Activated T-helper 1 cell treated with anti-CD3 and anti-CD28 coated beads, Interleukin-12 subunit alpha, Interleukin-12 subunit beta, Interleukin-2, Interleukin-4 antibody, amounts not matched to agents 30 ng/mL and 10 ng/mL and 1 ng/mL, durations not matched to agents 14 hours and 24 hours and 36 hours (primary cell): Measurements from ENCODE around the gene SLC22A2. TPM values are rescaled to one million over a fixed set of nuclear protein-coding genes. Genes with fewer than 3 reads are reported as not detected.

Experiments
- DNase-seq: peaks from one replicate; pipeline ENCODE4 v3.0.0; 2021; ENCODE audit warnings: low spot score
- H3K27ac Mint-ChIP-seq: one replicate; pipeline ENCODE4 v1.8.0; 2021; ENCODE audit warnings: mild to moderate bottlenecking, mixed read lengths
- H3K27me3 Mint-ChIP-seq: one replicate; pipeline ENCODE4 v1.8.0; 2022; ENCODE audit warnings: mild to moderate bottlenecking, moderate library complexity, mixed read lengths; ENCODE audit not compliant: insufficient read depth
- H3K36me3 Mint-ChIP-seq: one replicate; pipeline ENCODE4 v1.8.0; 2021; ENCODE audit warnings: low read depth, mixed read lengths
- H3K4me1 Mint-ChIP-seq: one replicate; pipeline ENCODE4 v1.8.0; 2021; ENCODE audit warnings: low read depth, mixed read lengths
- H3K4me3 Mint-ChIP-seq: one replicate; pipeline ENCODE4 v1.8.0; 2021; ENCODE audit warnings: mild to moderate bottlenecking, moderate library complexity, mixed read lengths
- H3K9me3 Mint-ChIP-seq: one replicate; pipeline ENCODE4 v1.8.0; 2021; ENCODE audit warnings: mixed read lengths
- intact Hi-C: fragments of 100-400 bp; cut with micrococcal nuclease; formaldehyde crosslinking; loops from one replicate; pipeline ENCODE4 v1.15.1; 2024
- total RNA-seq: library from RNA; stranded (reverse); gene quantifications from 2 replicates; pipeline ENCODE4 v1.2.3, GENCODE V29; 2022

SLC22A2 gene
- total RNA-seq, 1 donor from 2014 or later, result not detected

GRCh38 chr6:160282444-160282843, 23.8 kb upstream of the SLC22A2 start:
- no peak for DNase-seq
- Mint-ChIP-seq H3K4me3 (no peak overlapping the region), H3K4me1 (no peaks in the 10 kb centered on the region), H3K27me3 (peaks cover 5% of the 10 kb centered on the region), H3K36me3 (no peaks in the 10 kb centered on the region), H3K9me3 (no peaks in the 10 kb centered on the region), H3K27ac (no peak overlapping the region)
- intact Hi-C loops, result no loop called here

- Mint-ChIP-seq H3K4me3 (no peak overlapping the region), H3K4me1 (no peaks in the 10 kb centered on the region), H3K27me3 (peaks cover 4% of the 10 kb centered on the region), H3K9me3 (no peaks in the 10 kb centered on the region), H3K27ac (no peak overlapping the region), H3K36me3 (no peaks in the 10 kb centered on the region)
- intact Hi-C loops, result no loop called here
- no peak for DNase-seq
Observed at GRCh38 chr6:160279850-160280249, 21.2 kb upstream of the SLC22A2 start.

- Mint-ChIP-seq H3K36me3 (no peaks in the 10 kb centered on the region), H3K27ac (no peak overlapping the region), H3K4me1 (no peaks in the 10 kb centered on the region), H3K27me3 (peaks cover 4% of the 10 kb centered on the region), H3K9me3 (no peaks in the 10 kb centered on the region), H3K4me3 (no peak overlapping the region)
- intact Hi-C loops, result no loop called here
- DNase-seq, result no peak
Observed at GRCh38 chr6:160278786-160279310, 20.2 kb upstream of the SLC22A2 start.

DNA sequence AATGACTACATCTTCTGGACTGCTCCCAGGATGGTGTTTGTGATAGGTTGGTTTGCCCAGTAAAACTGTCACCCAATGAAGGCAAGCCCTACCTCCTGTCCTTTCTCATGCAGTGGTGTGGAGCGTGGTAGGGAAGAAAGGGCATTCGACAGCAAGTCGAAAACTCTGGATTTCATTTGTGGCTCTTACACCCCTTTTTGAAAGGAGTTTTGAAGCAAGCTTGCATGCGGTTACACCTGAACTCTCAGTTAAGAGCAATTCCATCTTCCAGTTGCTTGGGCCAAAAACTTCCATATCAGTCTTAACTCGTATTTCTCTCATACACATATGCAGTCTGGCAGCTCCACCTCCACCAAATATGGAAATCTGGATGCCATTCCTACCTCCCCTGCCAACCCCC, 19.7 kb upstream of the SLC22A2 start:
- Mint-ChIP-seq H3K4me1 (no peaks in the 10 kb centered on the region), H3K9me3 (no peaks in the 10 kb centered on the region), H3K27me3 (peaks cover 4% of the 10 kb centered on the region), H3K36me3 (no peaks in the 10 kb centered on the region), H3K4me3 (no peak overlapping the region), H3K27ac (no peak overlapping the region)
- intact Hi-C loops, result no loop called here
- no peak for DNase-seq

GRCh38 chr6:160277546-160277945, 18.9 kb upstream of the SLC22A2 start:
- Mint-ChIP-seq H3K4me1 (no peaks in the 10 kb centered on the region), H3K36me3 (no peaks in the 10 kb centered on the region), H3K4me3 (no peak overlapping the region), H3K9me3 (no peaks in the 10 kb centered on the region), H3K27me3 (peaks cover 6% of the 10 kb centered on the region), H3K27ac (no peak overlapping the region)
- intact Hi-C loops, result no loop called here
- no peak for DNase-seq

DNA sequence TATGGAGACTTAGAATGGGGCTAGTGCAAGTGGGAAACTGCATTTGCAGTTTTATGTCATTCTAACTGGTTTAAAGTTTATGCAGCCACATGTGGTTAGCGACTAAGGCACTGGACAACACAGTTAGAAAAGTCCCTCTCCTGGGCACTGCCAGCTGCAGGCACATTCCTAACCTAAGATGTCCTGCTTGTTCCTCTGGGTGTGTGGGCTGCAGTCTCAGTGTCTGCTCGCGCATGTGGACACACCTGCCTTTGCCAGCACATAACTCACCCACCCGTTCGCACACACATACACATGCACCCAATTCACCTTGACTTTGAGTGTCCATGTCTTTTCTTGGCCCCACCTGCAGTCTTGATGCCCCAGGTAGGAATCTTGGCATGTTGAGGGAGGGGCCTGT, 18.5 kb upstream of the SLC22A2 start:
- Mint-ChIP-seq H3K27ac (no peak overlapping the region), H3K4me3 (no peak overlapping the region), H3K36me3 (no peaks in the 10 kb centered on the region), H3K4me1 (no peaks in the 10 kb centered on the region), H3K27me3 (peaks cover 6% of the 10 kb centered on the region), H3K9me3 (no peaks in the 10 kb centered on the region)
- DNase-seq, result no peak
- intact Hi-C loops, result no loop called here

- Mint-ChIP-seq H3K27me3 (peaks cover 6% of the 10 kb centered on the region), H3K4me3 (no peak overlapping the region), H3K36me3 (no peaks in the 10 kb centered on the region), H3K9me3 (no peaks in the 10 kb centered on the region), H3K27ac (no peak overlapping the region), H3K4me1 (no peaks in the 10 kb centered on the region)
- no peak for DNase-seq
- intact Hi-C loops, result no loop called here
Observed at GRCh38 chr6:160276126-160276525, 17.5 kb upstream of the SLC22A2 start.

DNA sequence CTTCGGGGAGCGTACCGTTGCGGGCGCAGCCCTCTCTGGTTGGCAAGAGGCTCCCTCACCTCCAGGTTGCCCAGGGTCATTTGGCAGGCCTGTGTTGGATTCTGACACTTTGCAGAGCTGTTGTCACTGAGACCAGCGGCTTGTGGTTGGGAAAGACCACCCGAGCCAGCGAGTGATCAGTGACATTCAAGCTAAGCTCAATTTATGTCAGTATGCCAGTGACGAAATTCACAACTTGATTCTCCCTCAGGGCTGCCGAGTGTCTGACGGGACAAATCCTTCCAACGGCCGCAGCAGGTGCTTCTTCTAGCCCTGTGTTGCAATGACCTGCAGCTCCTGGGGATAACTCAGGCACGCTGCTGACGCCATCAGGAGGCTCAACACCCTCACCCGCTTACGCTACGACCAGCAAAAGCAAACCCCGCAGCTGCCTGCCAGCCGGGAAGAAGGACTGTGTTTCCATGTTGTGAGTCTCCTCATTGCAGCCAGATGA, 16.9 kb upstream of the SLC22A2 start:
- DNase-seq, result no peak
- peaks cover 6% of the 10 kb centered on the region for H3K27me3 Mint-ChIP-seq
- H3K36me3 Mint-ChIP-seq, result no peaks in the 10 kb centered on the region
- intact Hi-C loops, result no loop called here
- H3K4me1 Mint-ChIP-seq, result no peaks in the 10 kb centered on the region
- no peaks in the 10 kb centered on the region for H3K9me3 Mint-ChIP-seq
- H3K27ac Mint-ChIP-seq, result no peak overlapping the region
- no peak overlapping the region for H3K4me3 Mint-ChIP-seq

GRCh38 chr6:160274871-160275510, 16.4 kb upstream of the SLC22A2 start:
- Mint-ChIP-seq H3K4me1 (no peaks in the 10 kb centered on the region), H3K9me3 (no peaks in the 10 kb centered on the region)
- intact Hi-C loops, result no loop called here

GRCh38 chr6:160273750-160274149, 15.1 kb upstream of the SLC22A2 start:
- H3K4me3 Mint-ChIP-seq, result no peak overlapping the region
- no peak for DNase-seq
- H3K27me3 Mint-ChIP-seq, result peaks cover 5% of the 10 kb centered on the region
- intact Hi-C loops, result no loop called here
- H3K9me3 Mint-ChIP-seq, result no peaks in the 10 kb centered on the region
- no peaks in the 10 kb centered on the region for H3K36me3 Mint-ChIP-seq
- no peak overlapping the region for H3K27ac Mint-ChIP-seq
- no peaks in the 10 kb centered on the region for H3K4me1 Mint-ChIP-seq

More at GRCh38 chr6:160274871-160275510, 16.4 kb upstream of the SLC22A2 start:
- H3K27ac Mint-ChIP-seq, result no peak overlapping the region
- no peak for DNase-seq
- H3K27me3 Mint-ChIP-seq, result peaks cover 6% of the 10 kb centered on the region
- H3K4me3 Mint-ChIP-seq, result no peak overlapping the region
- no peaks in the 10 kb centered on the region for H3K36me3 Mint-ChIP-seq

DNA sequence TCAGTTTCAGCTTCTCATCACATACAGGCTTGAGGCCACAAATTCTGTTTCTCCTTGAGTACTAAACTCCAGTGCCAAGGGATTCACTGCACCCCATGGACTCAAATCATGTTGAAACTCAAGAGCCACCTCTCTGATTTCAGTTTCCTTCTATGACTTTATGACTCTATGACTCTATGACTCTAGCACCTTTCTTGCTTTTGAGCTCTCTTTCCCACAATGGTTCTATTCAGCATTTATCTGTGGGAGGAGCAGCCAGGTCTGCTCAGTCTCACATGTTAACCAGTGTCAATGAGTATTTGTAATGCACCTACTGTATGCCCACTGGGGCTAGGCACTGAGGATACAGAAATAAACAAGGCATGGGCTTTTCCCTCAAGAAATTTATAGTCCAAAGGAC, 14.6 kb upstream of the SLC22A2 start:
- Mint-ChIP-seq H3K27me3 (peaks cover 5% of the 10 kb centered on the region), H3K4me3 (no peak overlapping the region), H3K9me3 (no peaks in the 10 kb centered on the region), H3K27ac (no peak overlapping the region), H3K4me1 (no peaks in the 10 kb centered on the region), H3K36me3 (no peaks in the 10 kb centered on the region)
- intact Hi-C loops, result no loop called here
- DNase-seq, result no peak

GRCh38 chr6:160272707-160273106, 14.1 kb upstream of the SLC22A2 start:
- H3K9me3 Mint-ChIP-seq, result no peaks in the 10 kb centered on the region
- H3K4me1 Mint-ChIP-seq, result no peaks in the 10 kb centered on the region
- H3K27ac Mint-ChIP-seq, result no peak overlapping the region
- H3K4me3 Mint-ChIP-seq, result no peak overlapping the region
- no peaks in the 10 kb centered on the region for H3K36me3 Mint-ChIP-seq
- intact Hi-C loops, result no loop called here
- DNase-seq, result no peak
- H3K27me3 Mint-ChIP-seq, result peaks cover 5% of the 10 kb centered on the region

- intact Hi-C loops, result no loop called here
- Mint-ChIP-seq H3K27me3 (peaks cover 4% of the 10 kb centered on the region), H3K9me3 (no peaks in the 10 kb centered on the region), H3K36me3 (no peaks in the 10 kb centered on the region), H3K4me3 (no peak overlapping the region), H3K4me1 (peaks cover 7% of the 10 kb centered on the region), H3K27ac (no peak overlapping the region)
- DNase-seq, result no peak
Observed at GRCh38 chr6:160270347-160270746, 11.7 kb upstream of the SLC22A2 start.

DNA sequence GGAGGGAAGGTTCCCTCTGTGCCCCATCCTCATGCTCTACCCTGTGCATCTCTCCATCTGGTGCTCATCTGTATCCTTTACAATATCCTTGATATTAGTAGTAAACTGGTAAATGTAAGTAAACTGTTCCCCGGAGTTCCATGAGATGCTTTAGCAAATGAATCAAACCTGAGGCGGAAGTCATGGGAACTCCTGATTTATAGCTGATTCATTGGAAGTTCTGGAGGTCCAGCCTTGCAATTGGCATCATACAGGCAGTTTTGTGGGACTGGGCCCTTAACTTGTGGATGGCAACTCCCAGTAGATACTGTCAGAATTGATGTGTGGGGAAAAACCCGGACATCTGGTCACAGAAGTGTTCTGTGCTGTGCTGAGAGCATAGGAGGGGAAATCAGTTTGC, 11.2 kb upstream of the SLC22A2 start:
- Mint-ChIP-seq H3K27me3 (peaks cover 4% of the 10 kb centered on the region), H3K4me3 (no peak overlapping the region), H3K9me3 (no peaks in the 10 kb centered on the region), H3K36me3 (no peaks in the 10 kb centered on the region), H3K4me1 (peaks cover 7% of the 10 kb centered on the region), H3K27ac (no peak overlapping the region)
- DNase-seq, result no peak
- intact Hi-C loops, result no loop called here
